ENCODE measurements around the gene HECW1. TPM values are rescaled to one million over a fixed set of nuclear protein-coding genes. Genes with fewer than 3 reads are reported as not detected.
"Not testable (repeated sequence)": the region's sequence is repeated elsewhere in the genome, so short reads cannot be mapped to it uniquely, and the experiment has no call there.

Gene HECW1
- total RNA-seq, 3 donors from 2014 or later, result not detected

DNA sequence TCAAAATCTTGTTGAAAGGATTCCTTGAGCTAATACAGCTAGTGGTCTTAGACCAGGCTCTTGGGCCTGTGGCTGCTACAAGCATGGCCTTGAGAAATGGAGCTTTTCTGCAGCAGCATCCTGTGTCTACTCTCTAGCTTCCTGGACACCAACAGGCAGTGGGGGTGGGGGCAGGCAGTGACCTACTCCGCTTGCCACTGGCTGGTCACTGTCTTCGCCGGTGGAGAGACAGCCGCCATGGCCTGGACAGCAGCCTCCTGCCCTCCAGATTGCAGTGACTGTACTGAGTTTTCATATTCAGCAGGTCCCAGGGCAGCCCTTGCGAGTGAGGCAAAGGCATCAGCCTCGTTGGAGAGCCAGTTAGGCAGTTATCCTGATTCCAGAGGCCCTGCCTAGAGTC lies 204.6 kb downstream of the HECW1 start:
- Mint-ChIP-seq H3K27me3 (ENCODE audit: low read depth) (no peaks in the 10 kb centered on the region), H3K36me3 (ENCODE audit: insufficient read depth) (no peaks in the 10 kb centered on the region), H3K9me3 (no peaks in the 10 kb centered on the region), H3K4me1 (ENCODE audit: low read depth) (peaks cover 16% of the 10 kb centered on the region), H3K4me3 (no peak overlapping the region)
- no peak for ATAC-seq
- no peak for DNase-seq

DNA sequence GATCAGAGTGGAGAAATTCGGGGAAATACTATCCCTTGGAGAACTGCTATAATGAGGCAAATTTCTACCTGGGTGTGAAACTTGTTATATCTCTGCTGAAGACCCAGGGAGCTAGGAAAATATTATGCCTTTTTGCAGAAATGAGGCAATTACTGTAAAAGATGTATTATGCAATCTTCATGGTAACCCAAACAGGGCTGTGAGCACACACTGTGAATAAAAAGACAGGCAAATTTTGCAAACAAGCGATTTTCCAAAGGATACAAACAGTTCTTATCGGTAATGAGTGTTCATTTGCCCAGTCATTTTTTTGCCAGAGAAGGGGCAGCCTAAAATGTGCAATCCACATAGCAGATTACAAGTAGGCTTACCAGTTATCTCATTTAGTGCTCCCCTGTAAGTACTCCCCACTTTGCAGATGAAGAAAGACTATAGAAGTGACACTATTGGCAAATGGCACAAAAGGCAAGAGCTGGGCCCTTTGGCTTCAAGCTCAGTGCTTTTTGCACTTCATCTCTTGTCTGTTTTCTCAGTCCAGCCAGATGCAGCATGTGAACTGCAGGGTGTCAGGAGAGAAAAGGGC lies 205.8 kb downstream of the HECW1 start:
- Mint-ChIP-seq H3K4me1 (ENCODE audit: low read depth) (peaks cover 16% of the 10 kb centered on the region), H3K4me3 (no peak overlapping the region), H3K36me3 (ENCODE audit: insufficient read depth) (no peaks in the 10 kb centered on the region), H3K27me3 (ENCODE audit: low read depth) (no peaks in the 10 kb centered on the region), H3K9me3 (no peaks in the 10 kb centered on the region)
- no peak for ATAC-seq
- no peak for DNase-seq

DNA sequence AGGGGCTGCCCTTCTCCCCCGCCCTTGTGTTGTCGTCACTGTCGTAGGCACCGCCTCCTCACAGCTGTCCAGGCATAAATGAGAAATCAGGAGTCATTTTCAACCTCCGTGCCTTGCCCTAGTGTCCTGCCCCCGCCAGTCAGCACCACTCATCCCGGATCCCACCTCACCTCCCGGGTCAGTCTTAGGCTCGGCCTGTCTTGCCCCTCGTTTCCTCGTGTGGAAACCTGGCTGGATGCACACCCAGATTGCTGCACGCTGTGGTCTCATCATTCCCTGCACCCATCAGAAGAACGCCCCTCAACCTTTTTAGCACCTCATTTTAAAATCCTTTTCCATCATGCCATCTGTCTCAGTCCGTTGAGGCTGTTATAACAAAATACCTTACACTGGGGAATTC lies 213.1 kb downstream of the HECW1 start:
- H3K4me3 Mint-ChIP-seq, result no peak overlapping the region
- DNase-seq (no peak), ATAC-seq (no peak)
- no peaks in the 10 kb centered on the region for H3K9me3 Mint-ChIP-seq
- no peaks in the 10 kb centered on the region for H3K4me1 Mint-ChIP-seq (ENCODE audit: low read depth)
- peaks cover 4% of the 10 kb centered on the region for H3K27me3 Mint-ChIP-seq (ENCODE audit: low read depth)
- H3K36me3 Mint-ChIP-seq (ENCODE audit: insufficient read depth), result no peaks in the 10 kb centered on the region

DNA sequence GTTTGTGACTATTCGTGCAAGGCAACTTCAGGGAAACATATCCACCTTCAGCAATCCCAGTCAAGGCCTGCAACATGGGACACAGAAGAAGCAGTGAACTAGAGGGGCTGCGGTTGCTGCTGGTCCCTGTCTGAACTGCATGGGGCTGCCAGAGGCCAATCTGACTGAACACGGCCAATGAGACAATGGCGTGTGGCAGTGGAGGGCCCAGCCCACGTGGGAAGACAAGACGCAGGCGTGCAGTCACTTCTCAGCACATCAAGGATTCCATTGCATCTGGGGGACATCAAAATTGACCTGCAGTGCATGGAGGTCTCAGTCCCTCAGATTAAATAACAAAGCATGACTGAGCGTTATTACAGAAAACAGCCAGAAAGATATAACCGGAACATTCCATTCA lies 215.9 kb downstream of the HECW1 start:
- ATAC-seq (no peak), DNase-seq (no peak)
- H3K4me1 Mint-ChIP-seq (ENCODE audit: low read depth), result no peaks in the 10 kb centered on the region
- H3K36me3 Mint-ChIP-seq (ENCODE audit: insufficient read depth), result no peaks in the 10 kb centered on the region
- H3K9me3 Mint-ChIP-seq, result no peaks in the 10 kb centered on the region
- no peak overlapping the region for H3K4me3 Mint-ChIP-seq
- peaks cover 4% of the 10 kb centered on the region for H3K27me3 Mint-ChIP-seq (ENCODE audit: low read depth)

DNA sequence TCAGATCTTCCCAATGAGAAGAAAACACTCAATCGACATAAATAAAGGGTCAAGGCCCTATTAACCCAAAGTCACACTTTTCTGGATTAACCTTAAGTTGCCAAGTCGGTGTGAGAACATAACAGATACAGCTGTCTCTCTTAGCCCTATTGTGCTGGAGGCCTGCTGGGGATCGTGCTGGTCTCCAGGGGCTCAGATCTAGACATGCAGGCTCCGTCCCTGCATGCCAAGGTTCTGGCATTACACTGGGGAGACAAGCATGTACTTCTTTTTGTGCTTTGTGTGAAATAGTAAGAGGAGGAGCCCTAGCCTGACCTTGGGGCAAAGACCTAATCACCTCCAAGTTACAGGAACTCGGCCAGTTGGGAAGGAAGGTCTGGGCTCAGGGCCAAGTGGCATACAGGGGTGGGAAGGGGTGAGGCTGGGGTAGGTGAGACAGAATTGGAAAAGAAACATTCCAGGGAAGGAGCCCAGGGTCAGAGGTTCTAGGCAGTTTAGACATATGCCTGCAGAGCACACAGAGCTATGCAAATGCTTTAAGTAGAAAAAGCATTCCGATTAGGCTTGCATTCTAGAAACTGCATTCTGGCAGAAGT lies 216.4 kb downstream of the HECW1 start:
- no peaks in the 10 kb centered on the region for H3K9me3 Mint-ChIP-seq
- H3K36me3 Mint-ChIP-seq (ENCODE audit: insufficient read depth), result no peaks in the 10 kb centered on the region
- no peak for DNase-seq
- peaks cover 4% of the 10 kb centered on the region for H3K27me3 Mint-ChIP-seq (ENCODE audit: low read depth)
- no peaks in the 10 kb centered on the region for H3K4me1 Mint-ChIP-seq (ENCODE audit: low read depth)
- ATAC-seq, result no peak
- H3K4me3 Mint-ChIP-seq, result no peak overlapping the region

DNA sequence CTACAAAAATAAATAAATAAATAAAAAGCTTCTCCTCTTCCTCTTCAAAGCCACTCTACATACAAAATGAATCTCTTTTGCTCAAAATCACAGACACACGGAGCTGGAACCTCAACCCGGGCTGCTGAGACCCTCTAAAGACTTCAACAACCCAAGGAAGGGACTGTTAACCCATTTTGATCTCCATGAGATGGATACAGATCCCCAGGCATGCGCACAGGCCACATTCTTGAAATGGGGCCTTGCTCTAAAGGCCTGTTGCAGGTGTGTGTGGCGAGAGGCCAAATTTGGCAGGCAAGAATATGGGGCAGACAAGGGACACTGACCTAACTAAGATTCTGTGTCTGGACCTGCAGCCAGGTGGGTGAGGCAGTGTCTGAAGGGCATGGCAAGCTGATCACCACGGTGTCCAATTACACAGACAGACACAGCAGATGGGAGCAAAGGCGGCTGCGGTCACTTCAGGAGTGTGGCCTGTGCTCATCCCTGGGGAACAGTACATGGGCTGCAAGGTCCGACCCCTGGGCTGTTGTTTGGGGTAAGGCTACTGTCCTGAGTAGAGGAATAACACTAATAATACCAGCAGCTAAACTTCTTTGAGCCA lies 219.8 kb downstream of the HECW1 start:
- no peaks in the 10 kb centered on the region for H3K9me3 Mint-ChIP-seq
- no peak overlapping the region for H3K4me3 Mint-ChIP-seq
- H3K36me3 Mint-ChIP-seq (ENCODE audit: insufficient read depth), result no peaks in the 10 kb centered on the region
- no peaks in the 10 kb centered on the region for H3K27me3 Mint-ChIP-seq (ENCODE audit: low read depth)
- DNase-seq (no peak), ATAC-seq (no peak)
- H3K4me1 Mint-ChIP-seq (ENCODE audit: low read depth), result no peaks in the 10 kb centered on the region

DNA sequence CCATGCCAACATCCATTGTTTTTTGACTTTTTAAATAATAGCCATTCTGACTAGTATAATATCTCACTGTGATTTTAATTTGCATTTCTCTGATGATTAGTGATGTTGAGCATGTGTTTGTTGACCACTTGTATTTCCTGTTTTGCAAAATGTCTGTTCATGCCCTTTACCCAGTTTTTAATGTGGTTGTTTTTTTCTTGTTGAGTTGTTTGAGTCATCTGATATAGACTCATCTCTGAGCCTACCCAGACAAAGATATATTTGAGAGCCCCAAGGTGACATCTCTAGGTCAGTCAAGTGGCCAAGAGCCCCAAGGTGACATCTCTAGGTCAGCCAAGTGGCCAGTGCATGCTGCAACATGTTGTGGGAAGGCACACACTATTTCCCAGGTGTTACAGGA lies 224.7 kb downstream of the HECW1 start:
- Mint-ChIP-seq H3K27me3 (ENCODE audit: low read depth) (peaks cover 6% of the 10 kb centered on the region), H3K9me3 (no peaks in the 10 kb centered on the region), H3K4me3 (no peak overlapping the region), H3K4me1 (ENCODE audit: low read depth) (no peaks in the 10 kb centered on the region), H3K36me3 (ENCODE audit: insufficient read depth) (no peaks in the 10 kb centered on the region)
- DNase-seq (no peak), ATAC-seq (no peak)

DNA sequence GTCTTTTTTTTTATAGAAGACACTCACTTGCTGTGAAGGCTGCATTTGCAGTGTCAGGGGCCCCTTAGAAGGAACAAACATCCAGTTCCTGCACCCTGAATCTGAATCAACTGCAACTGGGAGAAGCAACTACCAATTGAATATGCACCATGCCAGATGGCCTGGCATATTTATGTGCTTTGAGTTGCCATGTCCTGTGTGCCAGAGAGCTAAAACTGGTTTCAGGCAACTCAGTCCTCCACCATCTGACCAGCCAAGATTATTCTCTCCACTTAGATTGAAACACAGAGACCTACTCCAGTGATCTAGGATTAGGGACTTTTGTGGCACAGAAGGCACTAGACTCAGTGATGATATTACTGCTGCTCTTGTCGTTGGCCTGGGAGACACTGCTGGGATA lies 225.4 kb downstream of the HECW1 start:
- DNase-seq, result no peak
- no peaks in the 10 kb centered on the region for H3K4me1 Mint-ChIP-seq (ENCODE audit: low read depth)
- no peak for ATAC-seq
- no peak overlapping the region for H3K4me3 Mint-ChIP-seq
- no peaks in the 10 kb centered on the region for H3K36me3 Mint-ChIP-seq (ENCODE audit: insufficient read depth)
- H3K9me3 Mint-ChIP-seq, result no peaks in the 10 kb centered on the region
- H3K27me3 Mint-ChIP-seq (ENCODE audit: low read depth), result peaks cover 6% of the 10 kb centered on the region

DNA sequence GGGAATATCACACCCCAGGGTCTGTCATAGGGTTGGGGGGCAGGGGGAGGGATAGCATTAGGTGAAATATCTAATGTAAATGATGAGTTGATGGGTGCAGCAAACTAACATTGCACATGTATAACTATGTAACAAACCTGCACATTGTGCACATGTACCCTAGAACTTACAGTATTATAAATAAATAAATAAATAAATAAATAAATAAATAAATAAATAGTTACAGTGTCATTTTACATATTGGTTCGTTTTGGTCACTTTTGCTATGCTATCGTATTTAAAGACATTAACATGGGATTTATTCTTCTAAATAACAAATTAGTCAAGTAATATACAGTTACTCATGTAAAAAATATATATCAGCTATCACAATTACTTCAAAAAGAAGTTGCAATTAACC lies 228.7 kb downstream of the HECW1 start:
- DNase-seq, result no peak
- Mint-ChIP-seq H3K36me3 (ENCODE audit: insufficient read depth) (no peaks in the 10 kb centered on the region), H3K9me3 (peaks cover 9% of the 10 kb centered on the region), H3K4me1 (ENCODE audit: low read depth) (no peaks in the 10 kb centered on the region), H3K27me3 (ENCODE audit: low read depth) (peaks cover 18% of the 10 kb centered on the region), H3K4me3 (no peak overlapping the region)
- no peak for ATAC-seq

DNA sequence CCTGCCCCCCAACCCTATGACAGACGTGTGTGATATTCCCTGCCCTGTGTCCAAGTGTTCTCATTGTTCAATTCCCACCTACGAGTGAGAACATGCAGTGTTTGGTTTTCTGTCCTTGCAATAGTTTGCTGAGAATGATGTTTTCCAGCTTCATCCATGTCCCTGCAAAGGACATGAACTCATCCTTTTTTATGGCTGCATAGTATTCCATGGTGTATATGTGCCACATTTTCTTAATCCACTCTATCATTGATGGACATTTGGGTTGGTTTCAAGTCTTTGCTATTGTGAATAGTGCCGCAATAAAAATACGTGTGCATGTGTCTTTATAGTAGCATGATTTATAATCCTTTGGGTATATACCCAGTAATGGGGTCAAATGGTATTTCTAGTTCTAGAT lies 231.0 kb downstream of the HECW1 start:
- DNase-seq, ATAC-seq, H3K4me3 Mint-ChIP-seq: not testable (repeated sequence)

DNA sequence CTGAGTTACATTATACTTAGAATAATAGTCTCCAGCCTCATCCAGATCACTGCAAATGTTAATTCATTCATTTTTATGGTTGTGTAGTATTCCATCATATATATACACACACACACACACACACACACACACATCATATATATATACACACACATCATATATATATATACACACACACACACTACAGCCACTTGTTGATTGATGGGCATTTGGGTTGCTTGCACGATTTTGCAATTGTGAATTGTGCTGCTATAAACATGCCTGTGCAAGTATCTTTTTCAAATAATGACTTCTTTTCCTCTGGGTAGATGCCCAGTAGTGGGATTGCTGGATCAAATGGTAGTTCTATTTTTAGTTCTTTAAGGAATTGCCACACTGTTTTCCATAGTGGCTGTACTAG lies 233.2 kb downstream of the HECW1 start:
- not testable (repeated sequence) for H3K4me3 Mint-ChIP-seq; H3K36me3 Mint-ChIP-seq (ENCODE audit: insufficient read depth); H3K4me1 Mint-ChIP-seq (ENCODE audit: low read depth); ATAC-seq; DNase-seq
- Mint-ChIP-seq H3K27me3 (ENCODE audit: low read depth) (peaks cover 44% of the 10 kb centered on the region), H3K9me3 (peaks cover 16% of the 10 kb centered on the region)

More for the DNA sequence above, 231.0 kb downstream of the HECW1 start:
- H3K36me3 Mint-ChIP-seq (ENCODE audit: insufficient read depth); H3K4me1 Mint-ChIP-seq (ENCODE audit: low read depth); H3K9me3 Mint-ChIP-seq: not testable (repeated sequence)
- H3K27me3 Mint-ChIP-seq (ENCODE audit: low read depth), result peaks cover 35% of the 10 kb centered on the region

DNA sequence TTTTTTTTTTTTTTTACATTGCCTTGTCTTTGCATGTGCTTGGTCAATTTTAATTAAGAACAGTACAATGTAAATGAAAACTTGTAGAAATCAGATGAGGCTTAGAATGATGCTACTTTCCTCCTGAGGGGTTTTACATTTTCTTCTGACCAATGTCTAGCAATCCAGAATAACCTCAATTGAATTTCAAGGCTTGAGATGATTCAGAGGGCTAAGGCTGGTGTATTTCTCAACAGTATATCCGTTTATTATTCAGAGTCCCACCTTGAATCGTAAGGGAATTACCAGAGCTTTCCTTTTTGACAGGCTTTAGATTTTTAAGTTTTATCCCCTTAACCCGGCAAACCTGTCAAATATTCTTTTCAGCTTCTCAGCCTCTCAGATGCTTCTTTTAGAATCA lies 239.2 kb downstream of the HECW1 start:
- DNase-seq, result no peak
- ATAC-seq, result no peak
- Mint-ChIP-seq H3K9me3 (peaks cover 17% of the 10 kb centered on the region), H3K27me3 (ENCODE audit: low read depth) (peaks cover 56% of the 10 kb centered on the region), H3K4me3 (no peak overlapping the region), H3K36me3 (ENCODE audit: insufficient read depth) (no peaks in the 10 kb centered on the region), H3K4me1 (ENCODE audit: low read depth) (no peaks in the 10 kb centered on the region)

DNA sequence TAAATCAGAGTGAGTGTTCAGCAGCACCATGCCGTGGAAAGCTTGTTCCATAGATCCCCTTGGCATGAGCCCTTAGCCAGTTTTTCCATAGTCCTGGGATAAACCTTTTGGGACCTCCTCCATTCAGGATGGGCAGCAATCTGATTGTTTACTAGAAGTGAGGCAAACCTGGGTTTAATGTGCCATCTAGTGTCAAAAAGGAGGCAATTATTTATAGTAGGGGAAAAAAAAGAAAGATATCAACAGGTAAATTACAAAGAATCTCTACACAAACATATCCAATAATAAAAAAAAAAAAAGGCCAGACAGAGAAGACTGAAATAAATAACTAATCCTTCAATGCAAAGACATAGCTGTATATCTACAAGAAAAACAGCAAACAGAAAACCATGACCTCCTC lies 241.5 kb downstream of the HECW1 start:
- no peaks in the 10 kb centered on the region for H3K36me3 Mint-ChIP-seq (ENCODE audit: insufficient read depth)
- no peak for ATAC-seq
- no peak overlapping the region for H3K4me3 Mint-ChIP-seq
- no peak for DNase-seq
- peaks cover 40% of the 10 kb centered on the region for H3K27me3 Mint-ChIP-seq (ENCODE audit: low read depth)
- H3K9me3 Mint-ChIP-seq, result peaks cover 17% of the 10 kb centered on the region
- no peaks in the 10 kb centered on the region for H3K4me1 Mint-ChIP-seq (ENCODE audit: low read depth)

DNA sequence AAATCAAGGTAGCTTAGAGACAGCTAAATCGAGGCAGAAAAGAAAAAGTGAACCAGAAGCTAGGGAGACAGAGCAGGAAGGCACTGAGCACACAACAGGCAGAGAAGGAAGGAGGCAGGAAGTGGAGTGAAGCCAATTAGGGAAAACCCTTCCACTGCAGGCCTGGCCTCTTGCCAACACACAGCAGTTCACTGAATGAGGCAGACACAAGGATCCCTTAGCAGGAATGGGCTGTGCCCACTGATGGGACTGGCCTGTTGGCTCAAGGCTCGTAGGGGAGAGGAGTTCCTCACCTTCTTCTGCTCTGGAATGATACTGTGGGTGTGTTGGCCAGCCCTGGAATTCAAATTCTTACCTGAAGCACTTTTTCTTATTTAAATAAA lies 250.2 kb downstream of the HECW1 start:
- Mint-ChIP-seq H3K4me3 (no peak overlapping the region), H3K36me3 (ENCODE audit: insufficient read depth) (no peaks in the 10 kb centered on the region), H3K27me3 (ENCODE audit: low read depth) (peaks cover 3% of the 10 kb centered on the region), H3K9me3 (no peaks in the 10 kb centered on the region), H3K4me1 (ENCODE audit: low read depth) (no peaks in the 10 kb centered on the region)
- DNase-seq (no peak), ATAC-seq (no peak)

DNA sequence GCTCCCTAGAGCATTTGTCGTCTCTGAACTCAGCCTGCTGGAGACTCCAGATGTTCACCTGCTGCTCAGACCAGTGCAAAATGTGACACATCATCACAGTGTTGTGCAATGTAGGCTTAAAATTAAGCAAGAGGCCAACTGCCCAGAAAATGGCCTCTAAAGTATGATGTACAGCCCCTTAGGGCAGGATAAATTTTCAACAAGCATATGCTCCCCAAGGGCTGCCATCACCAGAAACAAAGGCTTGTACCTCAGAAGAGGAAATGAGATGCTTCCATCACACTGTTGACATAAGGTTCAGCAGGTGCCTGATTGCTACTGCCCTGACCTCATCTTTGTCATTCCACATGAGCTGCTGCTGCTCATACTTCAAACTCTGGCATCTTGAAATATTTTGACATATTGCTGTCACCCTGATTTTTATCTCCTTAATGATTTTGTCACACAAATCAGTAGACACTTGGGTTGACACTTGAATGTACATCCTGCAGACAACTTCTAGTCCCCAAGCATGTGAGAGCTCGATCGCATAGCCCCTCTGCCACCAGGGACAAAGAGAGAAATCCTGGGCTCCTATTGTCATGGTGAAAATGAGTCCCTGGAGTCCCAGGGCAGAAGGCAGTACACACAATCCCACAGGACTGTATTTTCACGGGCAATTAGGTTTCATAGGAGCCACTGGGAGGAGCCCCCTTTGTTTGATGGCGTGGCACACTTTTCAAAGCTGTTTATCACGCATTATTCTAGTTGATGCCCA lies 250.8 kb downstream of the HECW1 start:
- H3K4me1 Mint-ChIP-seq (ENCODE audit: low read depth), result no peaks in the 10 kb centered on the region
- DNase-seq (no peak), ATAC-seq (no peak)
- no peaks in the 10 kb centered on the region for H3K36me3 Mint-ChIP-seq (ENCODE audit: insufficient read depth)
- H3K27me3 Mint-ChIP-seq (ENCODE audit: low read depth), result peaks cover 3% of the 10 kb centered on the region
- H3K9me3 Mint-ChIP-seq, result no peaks in the 10 kb centered on the region
- H3K4me3 Mint-ChIP-seq, result no peak overlapping the region
